C4-2B (cell line): ENCODE results near the gene ISOC2.

Experiments used
- ZFX ChIP-seq: fragments of 450-650 bp; IDR thresholded peaks from 2 replicates; pipeline ENCODE4 v1.6.1; 2017
- TF ChIP-seq, protein P1 (sequence below): fragments of 450-650 bp; conservative IDR thresholded peaks from 2 replicates; pipeline ENCODE4 v1.5.1; 2017; ENCODE audit warnings: mild to moderate bottlenecking

DNA sequence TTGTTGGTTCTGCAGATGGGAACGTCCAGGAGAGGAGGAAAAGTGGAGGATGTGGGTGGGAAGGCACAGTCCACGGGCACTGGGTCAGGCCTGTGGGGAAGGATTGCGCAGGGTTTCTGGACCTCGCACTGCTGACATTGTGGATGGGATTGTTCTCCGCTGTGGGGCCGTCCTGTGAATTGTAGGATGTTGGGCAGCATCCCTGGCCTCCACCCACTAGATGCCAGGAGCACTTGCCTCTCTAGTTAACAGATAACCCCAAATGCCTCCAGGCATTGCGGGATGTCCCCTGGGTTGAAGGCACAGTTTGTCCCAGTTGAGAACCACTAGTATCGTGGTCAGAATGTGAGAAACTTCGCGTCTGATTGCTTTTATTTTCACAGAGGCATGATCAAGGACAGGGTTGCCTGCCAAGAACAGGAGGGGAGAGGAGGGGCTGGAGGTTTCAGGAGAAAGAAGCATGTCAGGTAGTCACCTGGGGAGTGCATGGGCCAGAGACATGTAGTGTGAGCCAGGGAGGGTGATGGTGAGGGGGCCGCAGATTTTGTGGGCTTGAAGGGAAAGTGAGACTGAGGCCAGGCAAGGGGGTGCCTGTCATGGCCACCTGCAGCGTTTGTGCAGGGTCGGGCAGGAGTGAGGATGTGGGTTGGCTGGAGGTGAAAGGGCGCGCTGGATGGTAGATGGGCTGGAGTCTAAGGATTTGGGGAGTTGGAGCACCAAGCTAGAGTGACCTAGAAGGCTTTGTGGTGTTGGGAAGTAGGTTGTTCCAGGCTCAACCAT is 18.2 kb upstream of the ISOC2 start:
- TF ChIP-seq, protein P1, sequence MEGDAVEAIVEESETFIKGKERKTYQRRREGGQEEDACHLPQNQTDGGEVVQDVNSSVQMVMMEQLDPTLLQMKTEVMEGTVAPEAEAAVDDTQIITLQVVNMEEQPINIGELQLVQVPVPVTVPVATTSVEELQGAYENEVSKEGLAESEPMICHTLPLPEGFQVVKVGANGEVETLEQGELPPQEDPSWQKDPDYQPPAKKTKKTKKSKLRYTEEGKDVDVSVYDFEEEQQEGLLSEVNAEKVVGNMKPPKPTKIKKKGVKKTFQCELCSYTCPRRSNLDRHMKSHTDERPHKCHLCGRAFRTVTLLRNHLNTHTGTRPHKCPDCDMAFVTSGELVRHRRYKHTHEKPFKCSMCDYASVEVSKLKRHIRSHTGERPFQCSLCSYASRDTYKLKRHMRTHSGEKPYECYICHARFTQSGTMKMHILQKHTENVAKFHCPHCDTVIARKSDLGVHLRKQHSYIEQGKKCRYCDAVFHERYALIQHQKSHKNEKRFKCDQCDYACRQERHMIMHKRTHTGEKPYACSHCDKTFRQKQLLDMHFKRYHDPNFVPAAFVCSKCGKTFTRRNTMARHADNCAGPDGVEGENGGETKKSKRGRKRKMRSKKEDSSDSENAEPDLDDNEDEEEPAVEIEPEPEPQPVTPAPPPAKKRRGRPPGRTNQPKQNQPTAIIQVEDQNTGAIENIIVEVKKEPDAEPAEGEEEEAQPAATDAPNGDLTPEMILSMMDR: no peak
- no peak for TF ChIP-seq ZFX
